Lower leg skin (tissue), 4 donors: Measurements from ENCODE around the gene LCK. TPM values are rescaled to one million over a fixed set of nuclear protein-coding genes. Genes with fewer than 3 reads are reported as not detected.

Experiments
- DNase-seq, 2 donors: peaks; one replicate each; pipeline ENCODE4 v3.0.0-alpha.2; 2019; ENCODE audit warnings: low spot score in 2 of 2
- H3K4me3 ChIP-seq: fragments of 200-600 bp; sonication (generic); 2 replicates; pipeline ENCODE4 v1.5.1; 2017; ENCODE audit warnings: mild to moderate bottlenecking, low read depth; ENCODE audit not compliant: poor library complexity, severe bottlenecking
- POLR2A ChIP-seq, 2 donors: fragments of 450-650 bp; IDR thresholded peaks; one replicate each; pipeline ENCODE4 v1.6.1; 2016 to 2017; ENCODE audit warnings: antibody characterized with exemption in 2 of 2, mild to moderate bottlenecking in 1 of 2, moderate library complexity in 1 of 2
- WGBS, 2 donors: methylation state at CpG; one replicate each; pipeline ENCODE4 v1.1.5; 2018; 5-methylcytosine and 5-hydroxymethylcytosine counted together
- intact Hi-C: fragments of 100-400 bp; cut with DNase I; formaldehyde crosslinking; loops from one replicate; pipeline ENCODE4 v1.15.0; 2023; ENCODE audit warnings: low total_unique reads
- total RNA-seq, 4 donors: library from RNA; depleted of rRNA; stranded (reverse); fragments of >200 nt; gene quantifications; one replicate each; pipeline ENCODE4 v1.1.0, GENCODE V29; 2016
- TF ChIP-seq, protein P1 (sequence below), 3 donors: fragments of 450-650 bp; IDR thresholded peaks; one replicate each; pipeline ENCODE4 v1.5.1; 2016; ENCODE audit warnings: antibody characterized with exemption in 3 of 3, mild to moderate bottlenecking in 3 of 3, moderate library complexity in 2 of 3

LCK gene
- total RNA-seq, 4 donors from 2014 or later: 0.25 to 3.0 (median 2.0) TPM

DNA sequence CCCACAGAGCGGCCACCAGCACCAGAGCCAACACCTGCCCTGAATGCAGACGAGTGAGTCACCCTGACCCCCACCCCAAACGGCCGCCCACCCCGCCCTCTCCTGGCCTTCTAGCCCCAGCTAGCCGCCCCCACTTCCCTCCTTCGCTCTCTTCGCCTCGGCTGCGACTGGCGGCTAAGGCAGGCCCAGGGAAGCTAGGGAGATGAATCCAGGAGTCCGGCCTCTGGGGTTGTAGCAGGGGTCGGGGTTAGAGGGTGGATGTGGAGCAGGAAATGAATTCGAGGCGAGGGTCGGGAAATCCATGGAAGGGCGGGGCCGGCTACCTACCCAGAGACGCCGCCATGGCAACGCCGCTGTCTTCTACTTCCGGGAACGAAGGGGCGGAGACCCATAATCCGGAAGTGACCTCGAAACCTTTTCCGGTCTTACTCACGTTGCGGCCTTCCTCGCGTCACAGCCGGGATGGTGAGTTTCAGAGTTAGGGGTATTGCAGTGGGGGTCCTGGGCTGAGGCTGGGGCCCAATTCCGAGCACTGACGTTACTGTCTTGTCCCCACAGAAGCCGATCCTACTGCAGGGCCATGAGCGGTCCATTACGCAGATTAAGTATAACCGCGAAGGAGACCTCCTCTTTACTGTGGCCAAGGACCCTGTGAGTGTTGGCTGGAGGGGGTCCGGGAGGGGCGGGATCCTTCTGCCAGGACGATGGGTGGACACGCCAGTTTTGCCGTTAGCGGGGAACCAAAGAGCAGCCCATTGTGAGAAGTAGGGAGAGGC is 28.9 kb upstream of the LCK start, which contains the start of the genes EIF3I and TMEM234:
Gene EIF3I, plus strand, starts transcription at position 428 of the 776 bp plus-strand sequence. Its CDS starts 35 bp downstream, at position 463.
Gene TMEM234, minus strand, starts transcription at position 374 of the 776 bp plus-strand sequence. Its CDS starts 31 bp downstream, at position 343.
- TF ChIP-seq, protein P1, sequence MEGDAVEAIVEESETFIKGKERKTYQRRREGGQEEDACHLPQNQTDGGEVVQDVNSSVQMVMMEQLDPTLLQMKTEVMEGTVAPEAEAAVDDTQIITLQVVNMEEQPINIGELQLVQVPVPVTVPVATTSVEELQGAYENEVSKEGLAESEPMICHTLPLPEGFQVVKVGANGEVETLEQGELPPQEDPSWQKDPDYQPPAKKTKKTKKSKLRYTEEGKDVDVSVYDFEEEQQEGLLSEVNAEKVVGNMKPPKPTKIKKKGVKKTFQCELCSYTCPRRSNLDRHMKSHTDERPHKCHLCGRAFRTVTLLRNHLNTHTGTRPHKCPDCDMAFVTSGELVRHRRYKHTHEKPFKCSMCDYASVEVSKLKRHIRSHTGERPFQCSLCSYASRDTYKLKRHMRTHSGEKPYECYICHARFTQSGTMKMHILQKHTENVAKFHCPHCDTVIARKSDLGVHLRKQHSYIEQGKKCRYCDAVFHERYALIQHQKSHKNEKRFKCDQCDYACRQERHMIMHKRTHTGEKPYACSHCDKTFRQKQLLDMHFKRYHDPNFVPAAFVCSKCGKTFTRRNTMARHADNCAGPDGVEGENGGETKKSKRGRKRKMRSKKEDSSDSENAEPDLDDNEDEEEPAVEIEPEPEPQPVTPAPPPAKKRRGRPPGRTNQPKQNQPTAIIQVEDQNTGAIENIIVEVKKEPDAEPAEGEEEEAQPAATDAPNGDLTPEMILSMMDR (IDR thresholded peaks at IDR 0.05): no peak
- peak in 1 of 2 donors; percentile 55 for TF ChIP-seq POLR2A (IDR thresholded peaks at IDR 0.05)
- 0 to 1% methylated on average over 39 to 46 of the region's 46 CpGs for WGBS, 2 donors
- H3K4me3 ChIP-seq: peak within 1 kb of the TSS; percentile 98
- DNase-seq: peak; percentile 93 to 99
- intact Hi-C loops: no loop called here

DNA sequence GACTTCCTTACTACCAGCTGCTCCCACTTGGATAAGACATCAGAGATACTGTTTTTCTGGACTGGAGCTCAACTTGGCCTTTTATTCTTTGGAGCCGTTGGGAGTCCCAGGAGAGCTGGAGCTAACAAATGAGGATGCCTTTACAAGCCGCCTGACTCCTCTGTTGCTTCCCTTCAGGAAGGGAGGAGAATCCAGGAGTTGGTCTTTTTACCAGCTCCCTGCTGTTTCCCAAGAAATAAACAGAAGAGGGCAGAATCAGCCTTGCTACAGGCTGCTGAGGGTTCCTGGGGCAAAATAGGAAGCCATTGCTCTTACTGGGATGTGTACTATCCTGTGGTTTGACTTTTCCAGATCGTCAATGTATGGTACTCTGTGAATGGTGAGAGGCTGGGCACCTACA is 27.4 kb upstream of the LCK start:
- intact Hi-C loops: no loop called here
- TF ChIP-seq POLR2A (IDR thresholded peaks at IDR 0.05): no peak
- TF ChIP-seq, protein P1 (IDR thresholded peaks at IDR 0.05): no peak
- 72 to 80% methylated on average over 2 to 3 of the region's 3 CpGs for WGBS, 2 donors
- no peak for DNase-seq
- no peak overlapping the region for H3K4me3 ChIP-seq

DNA sequence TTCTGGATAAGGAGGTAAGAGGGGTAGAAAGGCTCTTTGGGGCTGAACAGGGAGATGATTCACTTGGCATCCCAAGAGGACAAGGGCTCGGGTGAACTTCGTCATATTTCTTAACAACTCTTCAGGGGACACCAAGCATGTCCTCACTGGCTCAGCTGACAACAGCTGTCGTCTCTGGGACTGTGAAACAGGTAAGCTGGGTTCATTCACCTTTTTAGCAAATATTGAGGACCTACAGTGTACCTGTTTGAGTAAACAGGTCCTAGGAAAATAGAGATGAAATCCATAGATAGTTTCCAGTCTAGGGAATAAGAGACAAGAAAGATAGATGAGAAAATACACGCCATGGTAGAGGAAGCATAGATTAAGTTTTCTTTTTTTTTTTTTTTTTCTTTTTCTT is 26.8 kb upstream of the LCK start:
- intact Hi-C loops: no loop called here
- no peak overlapping the region for H3K4me3 ChIP-seq
- 86 to 91% methylated on average over 4 of the region's 4 CpGs for WGBS, 2 donors
- TF ChIP-seq, protein P1 (IDR thresholded peaks at IDR 0.05): no peak
- TF ChIP-seq POLR2A (IDR thresholded peaks at IDR 0.05): no peak
- no peak for DNase-seq

DNA sequence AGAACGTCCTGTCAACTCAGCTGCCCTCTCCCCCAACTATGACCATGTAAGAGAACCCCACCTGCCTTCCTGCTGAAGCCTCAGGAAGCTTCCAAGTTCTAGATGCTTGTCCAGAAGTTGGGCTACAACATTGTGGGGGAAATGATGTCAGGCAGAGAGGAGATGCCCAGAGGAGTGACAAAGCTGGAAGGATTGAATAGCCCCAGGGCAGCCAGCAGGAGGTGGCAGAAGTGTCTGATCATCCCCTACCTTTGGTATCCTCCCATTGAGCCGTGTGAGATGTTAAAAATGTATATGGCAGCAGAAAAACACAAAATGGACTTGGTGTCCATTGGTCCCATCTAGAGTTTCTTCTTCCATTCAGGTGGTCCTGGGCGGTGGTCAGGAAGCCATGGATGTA is 22.3 kb upstream of the LCK start:
- no peak for TF ChIP-seq POLR2A (IDR thresholded peaks at IDR 0.05)
- 75 to 80% methylated on average over 3 of the region's 3 CpGs for WGBS, 2 donors
- no peak overlapping the region for H3K4me3 ChIP-seq
- intact Hi-C loops: no loop called here
- DNase-seq: no peak

DNA sequence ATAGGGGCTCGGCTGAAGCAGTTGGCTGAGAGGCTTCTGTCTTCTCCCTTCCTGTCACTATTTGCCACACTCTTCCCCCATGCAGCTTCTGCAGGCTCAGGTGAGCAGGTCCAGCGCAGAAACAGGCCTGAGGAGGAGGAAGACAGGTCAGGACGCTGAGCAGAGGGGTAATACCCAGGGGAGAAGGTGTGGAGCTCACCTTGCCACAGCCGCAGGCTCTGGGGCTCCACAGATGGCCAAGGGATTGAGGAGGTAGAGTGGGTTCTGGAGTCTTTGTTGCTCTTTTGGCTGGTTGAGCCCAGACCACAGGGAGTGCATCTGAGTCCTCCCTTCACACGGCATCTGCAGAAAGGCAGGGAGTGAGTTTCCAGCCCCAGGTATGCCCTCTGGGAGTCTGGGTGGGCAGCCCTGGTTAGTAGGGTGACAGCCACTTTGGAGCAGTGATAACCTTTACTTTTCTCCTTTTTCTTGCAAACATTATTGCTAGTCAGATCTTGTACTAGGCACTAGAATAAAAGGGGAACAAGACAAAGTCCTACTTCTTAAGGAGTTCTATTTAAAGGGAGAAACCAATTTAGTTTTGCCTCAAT is 19.1 kb upstream of the LCK start:
- no peak overlapping the region for H3K4me3 ChIP-seq
- DNase-seq: no peak
- intact Hi-C loops: no loop called here
- 73 to 75% methylated on average over 5 of the region's 5 CpGs for WGBS, 2 donors
- TF ChIP-seq, protein P1 (IDR thresholded peaks at IDR 0.05): no peak
- TF ChIP-seq POLR2A (IDR thresholded peaks at IDR 0.05): no peak

DNA sequence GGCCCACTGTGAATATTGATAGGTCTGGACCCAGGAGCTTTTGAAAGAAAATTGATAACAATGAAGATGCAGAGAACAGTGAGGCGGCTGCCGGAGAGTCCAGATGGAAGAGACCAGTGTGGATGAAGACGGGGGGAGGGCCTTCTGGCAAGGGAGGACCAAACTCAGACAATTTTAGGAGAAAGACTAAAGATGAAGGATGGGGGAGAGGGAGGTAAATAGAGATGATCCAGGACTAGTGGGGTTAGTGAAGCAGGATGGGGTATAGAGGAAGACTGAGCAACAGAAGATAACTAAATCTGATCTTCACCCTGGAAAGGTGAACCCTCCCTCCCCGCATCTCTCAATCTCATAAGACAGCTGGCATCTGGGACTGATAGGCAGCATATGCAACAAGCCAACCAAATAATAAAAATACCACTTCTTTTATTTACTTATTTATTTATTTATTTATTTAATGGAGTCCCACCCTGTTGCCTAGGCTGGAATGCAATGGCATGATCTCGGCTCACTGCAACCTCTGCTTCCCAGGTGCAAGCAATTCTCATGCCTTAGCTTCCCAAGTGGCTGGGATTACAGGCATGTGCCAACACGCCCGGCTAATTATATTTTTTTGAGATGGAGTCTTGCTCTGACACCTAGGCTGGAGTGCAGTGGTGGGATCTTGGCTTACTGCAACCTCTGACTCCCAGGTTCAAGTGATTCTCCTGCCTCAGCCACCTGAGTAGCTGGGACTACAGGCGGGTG is 18.3 kb upstream of the LCK start:
- 79 to 80% methylated on average over 8 of the region's 8 CpGs for WGBS, 2 donors

More for the DNA sequence above, 18.3 kb upstream of the LCK start:
- no peak for TF ChIP-seq POLR2A (IDR thresholded peaks at IDR 0.05)
- TF ChIP-seq, protein P1 (IDR thresholded peaks at IDR 0.05): no peak
- H3K4me3 ChIP-seq: no peak overlapping the region
- no peak for DNase-seq
- intact Hi-C loops: no loop called here
